LNCAP (cell line): Measurements from ENCODE around the gene TEPSIN.

ENCODE experiments used
- TF ChIP-seq, protein P1 (sequence below): fragments of 450-650 bp; IDR thresholded peaks from 2 replicates; pipeline ENCODE4 v1.5.1; 2017; ENCODE audit warnings: mild to moderate bottlenecking

TEPSIN gene

DNA sequence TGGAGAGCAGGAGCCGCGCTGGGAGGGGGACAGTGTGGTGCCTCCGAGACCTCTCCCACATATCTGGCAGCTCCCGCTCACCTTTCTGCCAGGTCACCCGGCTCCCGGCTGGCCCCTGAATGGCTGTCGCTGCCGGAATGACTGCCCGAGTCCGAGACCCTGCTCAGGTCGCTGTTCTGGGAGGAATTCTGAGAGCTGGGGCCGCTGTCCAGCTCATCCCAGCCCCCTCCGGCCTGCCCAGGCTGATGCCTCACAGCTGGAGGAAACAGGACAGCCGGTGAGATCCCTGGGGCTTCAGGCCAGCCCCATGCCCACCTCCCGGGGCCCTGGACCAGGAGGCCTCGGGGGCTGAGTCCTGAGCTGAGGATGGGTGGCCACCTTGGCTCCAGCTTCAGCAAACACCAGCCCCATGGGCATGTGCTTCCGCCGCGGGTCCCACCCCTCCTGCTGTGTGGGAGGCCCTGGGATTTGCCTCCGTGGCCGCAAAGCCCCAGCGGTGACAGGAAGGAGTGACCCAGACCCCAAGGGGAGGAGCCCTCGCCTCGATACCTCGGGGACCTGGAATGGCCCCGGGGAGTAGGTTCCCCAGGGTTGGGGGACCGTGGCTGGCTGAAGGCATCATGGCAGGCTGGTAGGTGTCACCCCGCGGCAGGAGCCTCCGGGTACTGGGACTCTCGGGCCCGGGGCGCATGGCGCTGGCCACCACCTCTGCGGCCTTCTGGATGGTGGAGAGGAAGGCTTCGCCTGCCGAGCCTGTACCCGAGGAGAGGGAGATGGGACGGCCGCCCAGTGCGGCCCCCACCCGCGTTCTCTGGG, 6.9 kb downstream of the TEPSIN start:
- TF ChIP-seq, protein P1, sequence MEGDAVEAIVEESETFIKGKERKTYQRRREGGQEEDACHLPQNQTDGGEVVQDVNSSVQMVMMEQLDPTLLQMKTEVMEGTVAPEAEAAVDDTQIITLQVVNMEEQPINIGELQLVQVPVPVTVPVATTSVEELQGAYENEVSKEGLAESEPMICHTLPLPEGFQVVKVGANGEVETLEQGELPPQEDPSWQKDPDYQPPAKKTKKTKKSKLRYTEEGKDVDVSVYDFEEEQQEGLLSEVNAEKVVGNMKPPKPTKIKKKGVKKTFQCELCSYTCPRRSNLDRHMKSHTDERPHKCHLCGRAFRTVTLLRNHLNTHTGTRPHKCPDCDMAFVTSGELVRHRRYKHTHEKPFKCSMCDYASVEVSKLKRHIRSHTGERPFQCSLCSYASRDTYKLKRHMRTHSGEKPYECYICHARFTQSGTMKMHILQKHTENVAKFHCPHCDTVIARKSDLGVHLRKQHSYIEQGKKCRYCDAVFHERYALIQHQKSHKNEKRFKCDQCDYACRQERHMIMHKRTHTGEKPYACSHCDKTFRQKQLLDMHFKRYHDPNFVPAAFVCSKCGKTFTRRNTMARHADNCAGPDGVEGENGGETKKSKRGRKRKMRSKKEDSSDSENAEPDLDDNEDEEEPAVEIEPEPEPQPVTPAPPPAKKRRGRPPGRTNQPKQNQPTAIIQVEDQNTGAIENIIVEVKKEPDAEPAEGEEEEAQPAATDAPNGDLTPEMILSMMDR = no peak

DNA sequence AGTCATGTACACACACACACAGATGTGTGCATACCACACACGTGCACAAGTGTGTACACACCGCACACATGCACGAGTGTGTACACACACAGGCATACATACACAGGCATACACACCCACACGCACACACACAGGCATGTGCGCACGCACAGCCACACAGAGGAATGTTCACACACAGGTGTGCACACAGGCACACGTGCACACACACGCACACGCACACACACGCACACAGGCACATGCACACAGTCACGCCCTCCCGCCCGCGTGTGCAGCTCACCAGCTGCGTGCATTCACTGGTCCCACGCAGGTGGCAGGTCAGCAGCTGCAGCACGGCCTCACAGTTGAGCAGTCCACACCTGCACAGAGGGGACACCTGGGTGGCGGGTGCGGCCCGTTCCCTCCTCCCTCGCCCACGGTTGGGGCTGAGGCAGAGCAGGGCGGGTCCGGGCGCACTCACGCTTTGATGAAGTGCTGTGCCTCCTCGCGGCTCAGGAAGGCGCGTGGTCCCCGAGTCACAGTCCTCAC, 7.7 kb downstream of the TEPSIN start:
- TF ChIP-seq, protein P1 = no peak

DNA sequence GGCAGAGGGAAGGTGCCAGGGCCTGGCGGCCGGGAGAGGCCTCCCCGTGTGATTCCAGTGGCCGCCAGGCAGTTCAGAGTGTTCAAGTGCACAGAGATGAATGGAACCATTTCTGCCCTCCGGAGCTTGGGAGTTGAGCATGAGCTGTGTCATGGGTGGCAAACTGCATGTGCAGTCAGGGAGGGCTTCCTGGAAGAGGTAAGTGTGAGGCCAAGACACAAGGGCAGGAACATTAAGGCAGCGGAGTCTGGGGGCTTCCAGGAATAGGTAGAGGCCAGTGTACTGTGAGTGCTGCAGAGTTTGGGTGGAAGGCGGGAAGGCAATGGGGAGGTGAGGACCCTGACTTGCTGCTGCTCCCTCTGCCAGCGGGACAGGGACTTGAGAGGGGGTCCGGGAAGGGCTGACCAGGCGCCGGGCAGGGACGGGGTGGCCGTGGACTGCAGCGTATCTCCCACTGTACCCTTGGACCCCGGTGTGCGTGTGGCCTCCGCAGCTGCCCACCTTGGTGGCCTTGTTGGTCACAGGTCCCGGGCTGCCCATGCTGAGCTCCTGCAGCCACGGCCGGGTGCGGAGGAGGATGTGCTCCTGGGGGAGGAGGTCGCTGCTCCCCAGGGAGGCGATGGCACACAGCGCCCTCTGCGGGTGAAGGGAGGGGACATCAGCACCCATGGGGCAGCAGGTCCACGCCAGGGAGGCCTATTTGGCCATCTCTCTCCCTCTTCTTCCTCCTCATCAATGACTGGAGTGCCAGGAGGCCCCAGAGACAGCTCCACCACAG, 8.6 kb downstream of the TEPSIN start:
- TF ChIP-seq, protein P1 = peak; percentile 47

GRCh38 chr17:81229666-81229920, 9.3 kb downstream of the TEPSIN start:
- TF ChIP-seq, protein P1 = no peak

DNA sequence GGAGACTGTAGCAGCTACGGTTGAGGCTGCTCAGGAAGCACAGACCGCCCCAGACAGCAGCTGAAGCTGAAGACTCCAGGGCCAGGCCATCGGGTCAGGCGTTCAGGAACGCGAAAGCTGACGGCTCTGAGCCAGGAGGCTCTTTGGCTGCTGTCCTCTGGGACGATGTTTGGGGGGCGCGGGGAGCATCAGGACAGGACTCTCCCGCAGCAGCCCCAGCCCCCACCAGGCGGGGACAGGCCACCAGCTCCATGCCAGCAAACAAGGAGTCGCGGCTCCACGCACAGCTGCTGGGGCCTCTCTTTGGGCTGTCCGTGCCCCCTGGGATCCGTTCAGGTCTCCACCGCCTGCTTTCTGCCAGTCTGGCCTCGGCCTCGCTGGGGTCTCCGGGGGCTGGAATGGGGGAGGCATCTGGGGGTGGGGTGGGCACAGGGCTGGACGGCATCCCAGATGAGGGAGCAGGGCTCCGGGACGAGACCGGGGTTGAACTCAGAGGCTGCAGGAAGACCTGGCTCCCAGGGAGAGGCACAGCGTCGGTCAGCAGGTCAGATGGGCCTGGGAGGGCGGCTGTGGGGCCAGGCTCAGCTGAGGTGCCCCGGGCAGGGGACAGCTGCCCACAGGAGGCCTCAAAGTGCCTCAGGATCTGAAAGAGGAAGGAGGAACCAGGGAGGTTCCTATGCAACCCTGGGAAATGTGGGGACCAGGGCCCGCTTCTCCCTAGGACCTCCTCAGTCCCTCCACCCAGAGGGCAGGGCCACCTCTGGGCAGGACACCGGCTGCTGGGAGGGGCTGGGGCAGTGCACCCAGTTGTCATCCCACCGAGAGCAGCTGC, 9.8 kb downstream of the TEPSIN start:
- TF ChIP-seq, protein P1 = no peak

DNA sequence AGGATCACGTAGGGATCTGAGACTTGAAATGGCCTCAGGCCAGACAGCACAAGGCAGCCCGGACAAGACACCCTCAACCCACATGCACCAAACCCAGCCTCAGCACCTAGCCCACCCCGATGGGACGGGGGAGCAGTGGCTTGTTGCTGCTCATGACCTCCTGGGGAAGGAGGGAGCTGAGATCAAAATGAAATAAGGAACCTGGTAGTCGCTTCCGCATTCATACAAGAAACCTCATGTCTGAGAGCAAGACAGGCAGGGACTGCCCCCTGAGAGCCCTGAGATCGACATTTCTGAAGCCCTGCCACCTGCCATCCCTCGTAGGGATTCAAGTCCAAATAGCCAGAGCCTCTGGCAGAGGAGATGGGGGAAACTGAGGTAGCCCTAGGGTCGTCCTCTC, 10.4 kb downstream of the TEPSIN start:
- TF ChIP-seq, protein P1 = no peak

DNA sequence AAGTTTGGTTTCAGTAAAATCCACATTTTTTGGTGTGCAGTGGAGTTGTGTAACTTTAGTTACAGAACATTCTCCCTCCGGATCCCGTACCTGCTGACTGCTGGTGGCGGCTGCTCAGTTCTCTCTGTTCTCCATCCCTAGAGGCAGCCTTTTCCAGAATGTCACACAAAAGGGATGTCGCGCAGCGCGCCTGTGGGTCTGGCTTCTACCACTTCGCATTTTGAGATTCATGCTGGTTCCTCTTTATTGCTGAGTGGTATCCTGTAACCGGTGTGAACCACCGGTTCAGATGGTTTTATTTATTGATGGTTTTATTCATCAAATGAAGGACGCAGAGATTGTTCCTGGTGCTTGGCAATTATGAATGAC, 15.1 kb downstream of the TEPSIN start:
- TF ChIP-seq, protein P1 = no peak
